Astrocyte (in vitro differentiated cells and primary cell): Measurements from ENCODE around the gene CCR6. TPM values are rescaled to one million over a fixed set of nuclear protein-coding genes. Genes with fewer than 3 reads are reported as not detected.
A peak's percentile ranks its signal among the peaks of the same experiment; 100 is the strongest.

Experiments
- DNase-seq: peaks from one replicate; pipeline ENCODE4 v3.0.0-alpha.2; 2010; ENCODE audit warnings: low read depth
- FAIRE-seq: peaks from 2 replicates; lab custom pipeline; 2011; peaks lifted over from hg19 to GRCh38; lab: Jason Lieb, UNC
- H2AFZ ChIP-seq: 2 replicates; pipeline ENCODE4 v1.6.0; 2012; ENCODE audit warnings: low read depth, low read length, inconsistent platforms
- H3K27ac ChIP-seq: 2 replicates; pipeline ENCODE4 v1.5.1; 2011; ENCODE audit warnings: low read depth, low read length, inconsistent platforms
- H3K27me3 ChIP-seq: 2 replicates; pipeline ENCODE4 v1.6.0; 2011; ENCODE audit warnings: low read length, inconsistent platforms; ENCODE audit not compliant: insufficient read depth
- H3K36me3 ChIP-seq: 2 replicates; pipeline ENCODE4 v1.5.1; 2011; ENCODE audit warnings: low read length, inconsistent platforms; ENCODE audit not compliant: insufficient read depth
- H3K4me1 ChIP-seq: 2 replicates; pipeline ENCODE4 v1.5.1; 2011; ENCODE audit warnings: low read length, inconsistent platforms; ENCODE audit not compliant: insufficient read depth
- H3K4me2 ChIP-seq: 2 replicates; pipeline ENCODE4 v1.6.0; 2012; ENCODE audit warnings: low read length, inconsistent platforms
- H3K4me3 ChIP-seq: 2 replicates; pipeline ENCODE4 v1.5.1; 2011; ENCODE audit warnings: low read depth, mild to moderate bottlenecking, low read length, inconsistent platforms; ENCODE audit not compliant: insufficient read depth
- H3K79me2 ChIP-seq: 2 replicates; pipeline ENCODE4 v1.6.0; 2012; ENCODE audit warnings: mild to moderate bottlenecking, low read length, inconsistent platforms; ENCODE audit not compliant: insufficient read depth
- H3K9ac ChIP-seq: 2 replicates; pipeline ENCODE4 v1.6.0; 2012; ENCODE audit warnings: mild to moderate bottlenecking, low read length, inconsistent platforms
- H3K9me3 ChIP-seq: 2 replicates; pipeline ENCODE4 v1.5.1; 2012; ENCODE audit warnings: low read depth, mild to moderate bottlenecking, low read length, inconsistent platforms; ENCODE audit not compliant: insufficient read depth
- H4K20me1 ChIP-seq: 2 replicates; pipeline ENCODE4 v1.6.0; 2012; ENCODE audit warnings: low read length, inconsistent platforms; ENCODE audit not compliant: insufficient read depth
- H3K27ac Mint-ChIP-seq: one replicate; pipeline ENCODE4 v1.8.0; 2021; ENCODE audit warnings: mild to moderate bottlenecking, mixed read lengths; ENCODE audit not compliant: unreplicated experiment
- H3K27me3 Mint-ChIP-seq: one replicate; pipeline ENCODE4 v1.8.0; 2021; ENCODE audit warnings: low read depth, mixed read lengths; ENCODE audit not compliant: unreplicated experiment
- H3K36me3 Mint-ChIP-seq: one replicate; pipeline ENCODE4 v1.8.0; 2021; ENCODE audit warnings: low read depth, mixed read lengths; ENCODE audit not compliant: unreplicated experiment
- H3K4me1 Mint-ChIP-seq: one replicate; pipeline ENCODE4 v1.8.0; 2021; ENCODE audit warnings: low read depth, mixed read lengths; ENCODE audit not compliant: unreplicated experiment
- H3K4me3 Mint-ChIP-seq: one replicate; pipeline ENCODE4 v1.8.0; 2021; ENCODE audit warnings: mild to moderate bottlenecking, moderate library complexity, mixed read lengths; ENCODE audit not compliant: unreplicated experiment
- H3K9me3 Mint-ChIP-seq: one replicate; pipeline ENCODE4 v1.8.0; 2021; ENCODE audit warnings: mild to moderate bottlenecking, mixed read lengths; ENCODE audit not compliant: unreplicated experiment
- CTCF ChIP-seq: IDR thresholded peaks from 2 replicates; pipeline ENCODE4 v1.5.1; 2011; ENCODE audit warnings: low read depth, mild to moderate bottlenecking, inconsistent platforms, low read length, moderate library complexity; ENCODE audit not compliant: insufficient read depth
- EZH2 ChIP-seq: IDR thresholded peaks from 2 replicates; pipeline ENCODE4 v1.6.1; 2012; ENCODE audit warnings: mild to moderate bottlenecking, low read length, inconsistent platforms; ENCODE audit not compliant: insufficient read depth
- total RNA-seq: library from RNA; stranded (reverse); gene quantifications from 2 replicates; pipeline ENCODE4 v1.2.1, GENCODE V29; 2021

CCR6 gene
- total RNA-seq, 1 donor from 2014 or later = not detected

GRCh38 chr6:167151648-167152047 is 28.8 kb downstream of the CCR6 start:
- Histone ChIP-seq H3K27ac (no peak overlapping the region), H3K4me2 (no peak overlapping the region), H3K27me3 (no peaks in the 10 kb centered on the region), H3K36me3 (no peaks in the 10 kb centered on the region), H3K9me3 (no peaks in the 10 kb centered on the region), H3K4me3 (no peak overlapping the region), H4K20me1 (no peaks in the 10 kb centered on the region), H3K4me1 (no peaks in the 10 kb centered on the region), H3K9ac (no peak overlapping the region), H2AFZ (no peak overlapping the region), H3K79me2 (no peaks in the 10 kb centered on the region)
- TF ChIP-seq EZH2 (no peak), CTCF (no peak)
- no peak for DNase-seq
- H3K27ac Mint-ChIP-seq = no peak overlapping the region
- FAIRE-seq = no peak
- H3K36me3 Mint-ChIP-seq = no peaks in the 10 kb centered on the region
- H3K4me3 Mint-ChIP-seq = no peak overlapping the region
- H3K4me1 Mint-ChIP-seq = peaks cover 26% of the 10 kb centered on the region
- peaks cover 4% of the 10 kb centered on the region for H3K9me3 Mint-ChIP-seq
- H3K27me3 Mint-ChIP-seq = peaks cover 12% of the 10 kb centered on the region

- FAIRE-seq (no peak), DNase-seq (no peak)
- Mint-ChIP-seq H3K9me3 (peaks cover 4% of the 10 kb centered on the region), H3K4me3 (no peak overlapping the region), H3K27ac (peak overlapping the region; percentile 88), H3K36me3 (no peaks in the 10 kb centered on the region), H3K4me1 (peaks cover 20% of the 10 kb centered on the region), H3K27me3 (peaks cover 4% of the 10 kb centered on the region)
- Histone ChIP-seq H3K9me3 (no peaks in the 10 kb centered on the region), H2AFZ (peak overlapping the region; percentile 53), H3K27ac (peak overlapping the region; percentile 38), H3K27me3 (no peaks in the 10 kb centered on the region), H4K20me1 (no peaks in the 10 kb centered on the region), H3K4me3 (peak overlapping the region; percentile 12), H3K4me1 (no peaks in the 10 kb centered on the region), H3K4me2 (peak overlapping the region; percentile 74), H3K36me3 (no peaks in the 10 kb centered on the region), H3K79me2 (no peaks in the 10 kb centered on the region), H3K9ac (peak overlapping the region; percentile 24)
- TF ChIP-seq CTCF (no peak), EZH2 (no peak)
Observed at GRCh38 chr6:167152862-167153261, 30.0 kb downstream of the CCR6 start.

- no peaks in the 10 kb centered on the region for H3K79me2 ChIP-seq
- H3K36me3 ChIP-seq = no peaks in the 10 kb centered on the region
- Mint-ChIP-seq H3K4me3 (peak overlapping the region; percentile 45), H3K9me3 (peaks cover 8% of the 10 kb centered on the region), H3K27me3 (no peaks in the 10 kb centered on the region), H3K4me1 (peaks cover 20% of the 10 kb centered on the region), H3K27ac (peak overlapping the region; percentile 88), H3K36me3 (no peaks in the 10 kb centered on the region)
- H4K20me1 ChIP-seq = no peaks in the 10 kb centered on the region
- FAIRE-seq (no peak), DNase-seq (peak; percentile 67)
- H3K4me3 ChIP-seq = peak overlapping the region; percentile 12
- peak overlapping the region; percentile 74 for H3K4me2 ChIP-seq
- TF ChIP-seq CTCF (no peak), EZH2 (no peak)
- no peaks in the 10 kb centered on the region for H3K4me1 ChIP-seq
- peak overlapping the region; percentile 53 for H2AFZ ChIP-seq
- H3K27me3 ChIP-seq = no peaks in the 10 kb centered on the region
- no peak overlapping the region for H3K27ac ChIP-seq
- H3K9ac ChIP-seq = no peak overlapping the region
- H3K9me3 ChIP-seq = no peaks in the 10 kb centered on the region
Observed at GRCh38 chr6:167153521-167153959, 30.6 kb downstream of the CCR6 start.
